SK-N-SH treated with all-trans-retinoic acid at 6 μM for 48 hours (cell line): ENCODE measurements around the gene ADAMTS17.

ENCODE experiments used
- ATAC-seq: fragments of 200-7000 bp; cut with Tn5 transposase; 3 replicates; pipeline ENCODE4 v1.9.1; 2020; ENCODE audit warnings: mild to moderate bottlenecking, moderate library complexity
- ARNTL ChIP-seq: fragments of 450-650 bp; formaldehyde crosslinking; IDR thresholded peaks from 2 replicates; pipeline ENCODE4 v1.5.0; 2020; ENCODE audit warnings: low read depth, mild to moderate bottlenecking, moderate library complexity, borderline replicate concordance
- BACH2 ChIP-seq: fragments of 250-450 bp; sonication (Bioruptor Pico); IDR thresholded peaks from 2 replicates; pipeline ENCODE4 v1.9.0; 2021; ENCODE audit warnings: mild to moderate bottlenecking, borderline replicate concordance
- CREB5 ChIP-seq: fragments of 250-450 bp; sonication (Bioruptor Pico); IDR thresholded peaks from 2 replicates; pipeline ENCODE4 v1.5.1; 2020; ENCODE audit warnings: low read depth, mild to moderate bottlenecking, moderate library complexity
- ESRRG ChIP-seq: fragments of 250-450 bp; sonication (Bioruptor Pico); IDR thresholded peaks from 2 replicates; pipeline ENCODE4 v1.6.1; 2021; ENCODE audit warnings: mild to moderate bottlenecking
- GLIS3 ChIP-seq: fragments of 250-450 bp; sonication (Bioruptor Pico); IDR thresholded peaks from 2 replicates; pipeline ENCODE4 v1.5.0; 2020; ENCODE audit warnings: mild to moderate bottlenecking, moderate library complexity
- ISL1 ChIP-seq: fragments of 250-450 bp; sonication (Bioruptor Pico); IDR thresholded peaks from 2 replicates; pipeline ENCODE4 v2.1.2; 2022; ENCODE audit warnings: mild to moderate bottlenecking, moderate library complexity
- OSR1 ChIP-seq: fragments of 250-450 bp; sonication (Bioruptor Pico); IDR thresholded peaks from 2 replicates; pipeline ENCODE4 v1.8.0; 2022; ENCODE audit warnings: moderate library complexity, mild to moderate bottlenecking, inconsistent platforms
- PATZ1 ChIP-seq: fragments of 250-450 bp; sonication (Bioruptor Pico); IDR thresholded peaks from 2 replicates; pipeline ENCODE4 v1.8.0; 2020; ENCODE audit warnings: mild to moderate bottlenecking, moderate library complexity, borderline replicate concordance
- POU6F1 ChIP-seq: fragments of 250-450 bp; sonication (Bioruptor Pico); IDR thresholded peaks from 2 replicates; pipeline ENCODE4 v1.8.0; 2021; ENCODE audit warnings: low read depth, mild to moderate bottlenecking, moderate library complexity, borderline replicate concordance
- PPARA ChIP-seq: fragments of 250-450 bp; sonication (Bioruptor Pico); IDR thresholded peaks from 2 replicates; pipeline ENCODE4 v1.5.0; 2020; ENCODE audit warnings: mild to moderate bottlenecking, borderline replicate concordance
- RARB ChIP-seq: fragments of 250-450 bp; sonication (Bioruptor Pico); IDR thresholded peaks from 2 replicates; pipeline ENCODE4 v1.8.0; 2021; ENCODE audit warnings: mild to moderate bottlenecking, moderate library complexity
- SNAI2 ChIP-seq: fragments of 250-450 bp; sonication (Bioruptor Pico); IDR thresholded peaks from 2 replicates; pipeline ENCODE4 v1.5.0; 2020; ENCODE audit warnings: mild to moderate bottlenecking, moderate library complexity
- TCF4 ChIP-seq: fragments of 250-450 bp; sonication (Bioruptor Pico); IDR thresholded peaks from 2 replicates; pipeline ENCODE4 v1.8.0; 2021; ENCODE audit warnings: mild to moderate bottlenecking, moderate library complexity, borderline replicate concordance
- TOX ChIP-seq: fragments of 250-450 bp; sonication (Bioruptor Pico); IDR thresholded peaks from 2 replicates; pipeline ENCODE4 v1.8.0; 2021; ENCODE audit warnings: mild to moderate bottlenecking, moderate library complexity, borderline replicate concordance
- TSHZ2 ChIP-seq: fragments of 250-450 bp; sonication (Bioruptor Pico); IDR thresholded peaks from 2 replicates; pipeline ENCODE4 v1.5.0; 2020; ENCODE audit warnings: mild to moderate bottlenecking, moderate library complexity
- ZC3H10 ChIP-seq: fragments of 250-450 bp; sonication (Bioruptor Pico); IDR thresholded peaks from 2 replicates; pipeline ENCODE4 v1.5.1; 2021; ENCODE audit warnings: mild to moderate bottlenecking, moderate library complexity
- ZFP3 ChIP-seq: fragments of 250-450 bp; sonication (Bioruptor Pico); IDR thresholded peaks from 2 replicates; pipeline ENCODE4 v1.5.0; 2020; ENCODE audit warnings: mild to moderate bottlenecking, moderate library complexity
- ZFP30 ChIP-seq: fragments of 450-650 bp; formaldehyde crosslinking; IDR thresholded peaks from 2 replicates; pipeline ENCODE4 v1.5.0; 2022; ENCODE audit warnings: mild to moderate bottlenecking, moderate library complexity
- ZNF565 ChIP-seq: fragments of 450-650 bp; formaldehyde crosslinking; conservative IDR thresholded peaks from 2 replicates; pipeline ENCODE4 v1.5.0; 2020; ENCODE audit warnings: low read depth, mild to moderate bottlenecking, moderate library complexity
- ZNF70 ChIP-seq: fragments of 450-650 bp; formaldehyde crosslinking; IDR thresholded peaks from 2 replicates; pipeline ENCODE4 v1.5.0; 2020; ENCODE audit warnings: mild to moderate bottlenecking, moderate library complexity
- ZNF8 ChIP-seq: fragments of 450-650 bp; formaldehyde crosslinking; IDR thresholded peaks from 2 replicates; pipeline ENCODE4 v1.5.0; 2020; ENCODE audit warnings: mild to moderate bottlenecking, moderate library complexity

The ADAMTS17 gene

GRCh38 chr15:100114571-100114970, 227.2 kb downstream of the ADAMTS17 start:
- no peak for ATAC-seq
- TF ChIP-seq CREB5 (CRISPR knock-in tag): no peak
- no peak for TF ChIP-seq ISL1 (CRISPR knock-in tag)
- TF ChIP-seq POU6F1 (CRISPR knock-in tag): no peak
- TF ChIP-seq ZFP30 (CRISPR knock-in tag): no peak
- TF ChIP-seq ARNTL: no peak
- TF ChIP-seq BACH2 (CRISPR knock-in tag): no peak
- TF ChIP-seq PATZ1 (CRISPR knock-in tag): no peak
- TF ChIP-seq ESRRG (CRISPR knock-in tag): no peak
- TF ChIP-seq TCF4 (CRISPR knock-in tag): no peak
- no peak for TF ChIP-seq OSR1 (CRISPR knock-in tag)
- no peak for TF ChIP-seq RARB (CRISPR knock-in tag)
- no peak for TF ChIP-seq PPARA (CRISPR knock-in tag)
- TF ChIP-seq ZNF565: no peak

- ATAC-seq: no peak
- TF ChIP-seq ARNTL: no peak
- no peak for TF ChIP-seq ZNF565
- TF ChIP-seq RARB (CRISPR knock-in tag): no peak
- no peak for TF ChIP-seq PPARA (CRISPR knock-in tag)
- no peak for TF ChIP-seq ZFP3 (CRISPR knock-in tag)
- TF ChIP-seq POU6F1 (CRISPR knock-in tag): no peak
- no peak for TF ChIP-seq ZFP30 (CRISPR knock-in tag)
- no peak for TF ChIP-seq BACH2 (CRISPR knock-in tag)
- TF ChIP-seq ZNF70 (CRISPR knock-in tag): no peak
- no peak for TF ChIP-seq TOX (CRISPR knock-in tag)
- TF ChIP-seq ZNF8 (CRISPR knock-in tag): no peak
- TF ChIP-seq CREB5 (CRISPR knock-in tag): no peak
- TF ChIP-seq TCF4 (CRISPR knock-in tag): no peak
- TF ChIP-seq ISL1 (CRISPR knock-in tag): no peak
- no peak for TF ChIP-seq SNAI2 (CRISPR knock-in tag)
- TF ChIP-seq OSR1 (CRISPR knock-in tag): no peak
- no peak for TF ChIP-seq TSHZ2 (CRISPR knock-in tag)
- no peak for TF ChIP-seq ZC3H10 (CRISPR knock-in tag)
- TF ChIP-seq ESRRG (CRISPR knock-in tag): no peak
- no peak for TF ChIP-seq GLIS3 (CRISPR knock-in tag)
Measured at GRCh38 chr15:100114100-100114499, 227.7 kb downstream of the ADAMTS17 start.
